BJ (cell line): ENCODE data around the gene CAPN9. TPM values are rescaled to one million over a fixed set of nuclear protein-coding genes. Genes with fewer than 3 reads are reported as not detected.

Experiments
- CTCF ChIA-PET: fragments of 350-600 bp; formaldehyde crosslinking; extraction: SDS; loops from one replicate; lab custom pipeline; 2021; ENCODE audit warnings: antibody characterized with exemption, inconsistent platforms; lab: Yijun Ruan, JAX
- POLR2A ChIA-PET: fragments of 300-600 bp; sonication (Branson Sonifier 250); formaldehyde crosslinking; extraction: SDS; loops from one replicate; lab custom pipeline; 2021; ENCODE audit warnings: antibody characterized with exemption; lab: Charles Lee
- DNase-seq: peaks from one replicate; pipeline ENCODE4 v3.0.0-alpha.2; 2011; ENCODE audit warnings: low read depth
- H3K27me3 ChIP-seq: 2 replicates; pipeline ENCODE4 v1.6.0; 2011; ENCODE audit warnings: low read length; ENCODE audit not compliant: control insufficient read depth, insufficient read depth
- H3K36me3 ChIP-seq: 2 replicates; pipeline ENCODE4 v1.5.1; 2011; ENCODE audit warnings: low read length; ENCODE audit not compliant: control insufficient read depth, insufficient read depth
- H3K4me3 ChIP-seq: 2 replicates; pipeline ENCODE4 v1.5.1; 2011; ENCODE audit warnings: low read depth, mild to moderate bottlenecking, control low read depth, low read length
- polyA plus RNA-seq: library from polyadenylated mRNA; depleted of rRNA; stranded (reverse); fragments of >200 nt; gene quantifications from 2 replicates; pipeline ENCODE4 v1.2.3, GENCODE V29; 2011
- TF ChIP-seq, protein P1 (sequence below): IDR thresholded peaks from 2 replicates; pipeline ENCODE4 v1.5.1; 2011; ENCODE audit warnings: low read depth, mild to moderate bottlenecking, control low read depth, inconsistent platforms, low read length, moderate library complexity; ENCODE audit not compliant: insufficient read depth

The CAPN9 gene
- polyA plus RNA-seq, 1 experiment: not detected

DNA sequence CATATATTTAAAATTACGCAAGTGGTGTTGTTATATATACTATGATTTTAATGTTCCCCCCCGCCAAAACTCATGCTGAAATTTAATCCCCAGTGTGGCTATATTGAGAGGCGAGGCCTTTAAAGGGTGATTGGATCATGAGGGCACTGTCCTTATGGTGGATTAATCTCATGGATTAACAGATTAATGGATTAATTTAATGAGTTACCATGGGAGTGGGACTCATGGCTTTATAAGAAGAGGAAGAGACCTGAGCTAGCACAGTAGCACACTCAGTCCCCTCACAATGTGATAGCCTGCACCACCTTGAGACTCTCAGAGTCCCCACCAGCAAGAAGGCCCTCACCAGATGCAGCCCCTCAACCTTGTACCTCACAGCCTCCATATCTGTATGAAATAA, 86.3 kb downstream of the CAPN9 start:
- Histone ChIP-seq H3K36me3 (peaks cover 5% of the 10 kb centered on the region), H3K4me3 (no peak overlapping the region), H3K27me3 (no peaks in the 10 kb centered on the region)
- DNase-seq: no peak
- CTCF ChIA-PET: interaction anchor here (1.1 to 3.4 kb wide), 2 partner anchors 7 to 35 kb away, joined by 4 to 12 read pairs; no protein-coding TSS in a partner anchor
- POLR2A ChIA-PET: no interaction called here
- TF ChIP-seq, protein P1, sequence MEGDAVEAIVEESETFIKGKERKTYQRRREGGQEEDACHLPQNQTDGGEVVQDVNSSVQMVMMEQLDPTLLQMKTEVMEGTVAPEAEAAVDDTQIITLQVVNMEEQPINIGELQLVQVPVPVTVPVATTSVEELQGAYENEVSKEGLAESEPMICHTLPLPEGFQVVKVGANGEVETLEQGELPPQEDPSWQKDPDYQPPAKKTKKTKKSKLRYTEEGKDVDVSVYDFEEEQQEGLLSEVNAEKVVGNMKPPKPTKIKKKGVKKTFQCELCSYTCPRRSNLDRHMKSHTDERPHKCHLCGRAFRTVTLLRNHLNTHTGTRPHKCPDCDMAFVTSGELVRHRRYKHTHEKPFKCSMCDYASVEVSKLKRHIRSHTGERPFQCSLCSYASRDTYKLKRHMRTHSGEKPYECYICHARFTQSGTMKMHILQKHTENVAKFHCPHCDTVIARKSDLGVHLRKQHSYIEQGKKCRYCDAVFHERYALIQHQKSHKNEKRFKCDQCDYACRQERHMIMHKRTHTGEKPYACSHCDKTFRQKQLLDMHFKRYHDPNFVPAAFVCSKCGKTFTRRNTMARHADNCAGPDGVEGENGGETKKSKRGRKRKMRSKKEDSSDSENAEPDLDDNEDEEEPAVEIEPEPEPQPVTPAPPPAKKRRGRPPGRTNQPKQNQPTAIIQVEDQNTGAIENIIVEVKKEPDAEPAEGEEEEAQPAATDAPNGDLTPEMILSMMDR: no peak

DNA sequence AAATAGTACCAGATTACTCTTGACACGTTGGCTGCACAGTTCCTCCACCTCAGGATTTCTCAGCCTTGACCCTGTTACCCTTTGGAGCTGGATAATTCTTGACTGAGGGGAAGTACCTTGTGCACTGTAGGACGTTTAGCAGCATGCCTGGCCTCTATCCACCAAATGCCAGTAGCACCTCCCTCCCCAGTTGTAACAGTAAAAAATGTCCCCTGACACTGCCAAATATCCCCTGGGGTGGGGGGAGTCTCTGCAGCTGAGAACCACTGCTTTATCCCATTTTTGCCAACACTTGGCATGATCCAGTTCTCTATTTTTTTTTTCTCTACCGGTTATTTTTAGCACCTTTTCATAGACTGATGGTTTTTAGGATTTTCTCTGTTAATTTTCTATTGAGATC, 87.1 kb downstream of the CAPN9 start:
- H3K4me3 ChIP-seq: no peak overlapping the region
- H3K27me3 ChIP-seq: no peaks in the 10 kb centered on the region
- ChIA-PET CTCF (interaction anchor here (1.1 to 3.4 kb wide), 3 partner anchors 8 to 47 kb away, joined by 3 to 12 read pairs (median 4); no protein-coding TSS in a partner anchor), POLR2A (no interaction called here)
- peaks cover 9% of the 10 kb centered on the region for H3K36me3 ChIP-seq
- no peak for DNase-seq
- TF ChIP-seq, protein P1: no peak

DNA sequence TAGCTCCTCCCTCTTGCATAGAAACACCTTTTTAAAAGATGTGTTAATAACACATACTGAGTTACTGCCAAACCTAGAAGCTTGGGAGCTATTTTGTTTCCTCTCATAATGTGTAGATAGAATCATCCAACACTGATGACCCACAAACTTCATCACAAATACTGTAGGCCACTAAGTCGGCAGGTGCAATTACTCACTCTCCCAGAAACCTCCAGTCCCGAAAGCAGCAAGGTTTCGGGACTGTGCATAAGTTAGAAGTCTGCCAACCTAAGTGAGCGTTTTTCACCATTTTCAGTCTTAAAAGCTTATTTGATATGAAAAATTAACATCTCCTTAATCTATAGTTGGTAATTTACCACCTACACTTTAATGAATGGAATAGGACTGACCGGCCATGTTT, 89.2 kb downstream of the CAPN9 start:
- no peak for DNase-seq
- TF ChIP-seq, protein P1: no peak
- peaks cover 13% of the 10 kb centered on the region for H3K36me3 ChIP-seq
- no peak overlapping the region for H3K4me3 ChIP-seq
- POLR2A ChIA-PET: no interaction called here
- H3K27me3 ChIP-seq: no peaks in the 10 kb centered on the region
- CTCF ChIA-PET: interaction anchor here (3.4 kb wide), 1 partner anchor 10 kb away, joined by 12 read pairs; no protein-coding TSS in a partner anchor

DNA sequence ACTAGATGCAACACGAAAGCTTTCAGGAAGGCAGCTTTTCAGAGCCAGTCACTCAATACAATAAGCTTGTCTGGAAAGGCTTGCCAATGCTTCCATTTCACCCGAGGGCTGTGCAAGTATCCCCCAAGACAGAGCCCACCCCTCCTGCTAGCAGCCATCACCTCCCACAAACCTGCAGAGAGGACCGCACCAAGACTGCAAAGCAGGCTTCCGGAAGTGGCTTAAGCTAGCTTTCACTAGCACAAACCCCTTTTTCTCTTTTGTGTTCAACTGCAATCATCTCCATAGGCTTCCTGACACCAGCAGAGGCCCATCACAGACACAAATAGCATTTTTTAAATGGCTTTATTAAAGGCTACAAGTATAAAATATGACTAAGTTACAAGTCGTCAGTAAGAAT, 89.6 kb downstream of the CAPN9 start:
- peaks cover 16% of the 10 kb centered on the region for H3K36me3 ChIP-seq
- CTCF ChIA-PET: interaction anchor here (3.4 kb wide), 1 partner anchor 11 kb away, joined by 12 read pairs; no protein-coding TSS in a partner anchor
- POLR2A ChIA-PET: no interaction called here
- TF ChIP-seq, protein P1: no peak
- no peaks in the 10 kb centered on the region for H3K27me3 ChIP-seq
- no peak overlapping the region for H3K4me3 ChIP-seq
- DNase-seq: no peak

DNA sequence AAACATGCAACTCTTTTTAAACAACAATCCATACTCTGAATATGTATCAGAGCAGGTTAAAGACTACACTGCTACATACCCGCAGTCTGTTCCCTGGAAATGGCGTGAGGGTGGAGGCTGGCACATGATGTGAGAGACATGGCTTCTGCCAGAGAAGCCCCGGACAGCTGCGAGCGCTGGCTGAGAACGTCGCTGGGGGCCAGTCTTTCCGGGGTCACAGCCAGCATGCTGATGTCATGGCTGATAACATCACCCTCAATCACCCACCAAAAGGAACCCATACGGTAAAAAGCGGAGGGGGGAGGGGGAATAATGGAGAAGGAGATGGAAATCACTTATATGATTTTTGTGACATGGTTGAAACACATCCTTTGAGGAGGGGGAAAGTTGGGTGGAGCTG, 92.0 kb downstream of the CAPN9 start:
- POLR2A ChIA-PET: no interaction called here
- CTCF ChIA-PET: no interaction called here
- TF ChIP-seq, protein P1: no peak
- Histone ChIP-seq H3K36me3 (peaks cover 27% of the 10 kb centered on the region), H3K27me3 (no peaks in the 10 kb centered on the region), H3K4me3 (no peak overlapping the region)
- no peak for DNase-seq
